Skin epidermis (tissue), 12 donors: ENCODE results near the gene C4B.
A peak's percentile ranks its signal among the peaks of the same experiment; 100 is the strongest.

Source experiments
- H3K27ac ChIP-seq, 21 experiments: fragments of 200-600 bp; sonication (generic) in 11 of 21; one replicate each; pipeline ENCODE4 v1.5.0; 2020; ENCODE audit warnings: mild to moderate bottlenecking in 3 of 21, inconsistent platforms in 2 of 21, moderate library complexity in 2 of 21
- H3K4me3 ChIP-seq, 7 experiments: fragments of 200-600 bp; sonication (generic) in 2 of 7; one replicate each; pipeline ENCODE4 v1.5.0; 2020; ENCODE audit warnings: inconsistent platforms in 2 of 7, mild to moderate bottlenecking in 2 of 7, moderate library complexity in 1 of 7

Gene C4B

GRCh38 chr6:32074996-32075532 lies 60.5 kb downstream of the C4B start:
- H3K4me3 ChIP-seq, result no peak overlapping the region
- peak overlapping the region in 1 of 21 experiments; percentile 38 for H3K27ac ChIP-seq

GRCh38 chr6:32075781-32076180 lies 61.2 kb downstream of the C4B start:
- Histone ChIP-seq H3K27ac (peak overlapping the region in 3 of 21 experiments; percentile 21 to 50 (median 38)), H3K4me3 (no peak overlapping the region)

- Histone ChIP-seq H3K27ac (peak overlapping the region in 6 of 21 experiments; percentile 10 to 50 (median 30)), H3K4me3 (no peak overlapping the region)
Measured at GRCh38 chr6:32076321-32076809, 61.8 kb downstream of the C4B start.

- H3K27ac ChIP-seq, result peak overlapping the region in 3 of 21 experiments; percentile 2 to 49 (median 27)
- H3K4me3 ChIP-seq, result no peak overlapping the region
Measured at GRCh38 chr6:32079566-32080290, 65.1 kb downstream of the C4B start.

- Histone ChIP-seq H3K27ac (peak overlapping the region in 14 of 21 experiments; percentile 10 to 82 (median 53)), H3K4me3 (no peak overlapping the region)
Measured at GRCh38 chr6:32081168-32081990, 66.8 kb downstream of the C4B start.

- Histone ChIP-seq H3K27ac (peak overlapping the region in 14 of 21 experiments; percentile 6 to 82 (median 44)), H3K4me3 (no peak overlapping the region)
Measured at GRCh38 chr6:32082478-32082877, 67.9 kb downstream of the C4B start.

GRCh38 chr6:32082935-32083334 lies 68.3 kb downstream of the C4B start:
- Histone ChIP-seq H3K4me3 (no peak overlapping the region), H3K27ac (peak overlapping the region in 9 of 21 experiments; percentile 2 to 82 (median 51))

- Histone ChIP-seq H3K27ac (peak overlapping the region in 5 of 21 experiments; percentile 2 to 82 (median 35)), H3K4me3 (no peak overlapping the region)
Measured at GRCh38 chr6:32083812-32084768, 69.5 kb downstream of the C4B start.

- H3K4me3 ChIP-seq, result no peak overlapping the region
- H3K27ac ChIP-seq, result peak overlapping the region in 3 of 21 experiments; percentile 5 to 38 (median 35)
Measured at GRCh38 chr6:32084780-32085179, 70.2 kb downstream of the C4B start.
